SU-DHL-6 (cell line): ENCODE results near the gene CDK6.

ENCODE experiments used
- H2AFZ ChIP-seq: fragments of 200-600 bp; sonication (generic); 2 replicates; pipeline ENCODE4 v1.6.1; 2014; ENCODE audit warnings: low read depth, mild to moderate bottlenecking, moderate library complexity, mixed read lengths, antibody characterized with exemption, low read length; ENCODE audit not compliant: severe bottlenecking
- H3F3A ChIP-seq: fragments of 200-600 bp; shearing (Covaris generic); 2 replicates; pipeline ENCODE4 v1.6.0; 2016; ENCODE audit warnings: antibody characterized with exemption, mild to moderate bottlenecking; ENCODE audit not compliant: insufficient read depth
- H3K27ac ChIP-seq: fragments of 200-600 bp; sonication (generic); 2 replicates; pipeline ENCODE4 v1.5.1; 2016; ENCODE audit warnings: low read depth, mild to moderate bottlenecking, low read length, moderate library complexity, mixed read lengths
- H3K27me3 ChIP-seq: fragments of 200-600 bp; sonication (generic), shearing (Covaris generic); 2 replicates; pipeline ENCODE4 v1.6.0; 2014; ENCODE audit warnings: mild to moderate bottlenecking, low read length
- H3K36me3 ChIP-seq: fragments of 200-600 bp; sonication (generic); 2 replicates; pipeline ENCODE4 v1.6.1; 2014; ENCODE audit warnings: mild to moderate bottlenecking, low read length, mixed read lengths
- H3K4me2 ChIP-seq: fragments of 300-600, 200-600 bp; shearing (Covaris generic), sonication (generic); 2 replicates; pipeline ENCODE4 v1.6.0; 2014; ENCODE audit warnings: low read length, low read depth, mild to moderate bottlenecking; ENCODE audit not compliant: poor library complexity, severe bottlenecking
- H3K4me3 ChIP-seq: fragments of 200-600 bp; sonication (generic); 2 replicates; pipeline ENCODE4 v1.5.1; 2014; ENCODE audit warnings: antibody characterized with exemption, low read length, mild to moderate bottlenecking, mixed read lengths; ENCODE audit not compliant: insufficient read depth, poor library complexity, severe bottlenecking
- H3K79me2 ChIP-seq: fragments of 200-600 bp; sonication (generic); 2 replicates; pipeline ENCODE4 v1.6.1; 2014; ENCODE audit warnings: mild to moderate bottlenecking, low read length, moderate library complexity; ENCODE audit not compliant: insufficient read depth
- H3K9ac ChIP-seq: fragments of 200-600 bp; sonication (generic); 2 replicates; pipeline ENCODE4 v1.7.0; 2014; ENCODE audit warnings: mild to moderate bottlenecking, low read length
- H3K9me2 ChIP-seq: fragments of 200-600 bp; sonication (generic); replicated peaks from 2 replicates; pipeline ENCODE4 v1.6.1; 2014; ENCODE audit warnings: low read length; ENCODE audit not compliant: insufficient read depth
- H3K9me3 ChIP-seq: fragments of 200-600 bp; sonication (generic); 2 replicates; pipeline ENCODE4 v1.6.1; 2014; ENCODE audit warnings: low read length, mixed read lengths; ENCODE audit not compliant: insufficient read depth
- H4K20me1 ChIP-seq: fragments of 200-600 bp; sonication (generic); 2 replicates; pipeline ENCODE4 v1.6.1; 2014; ENCODE audit warnings: low read depth, mild to moderate bottlenecking, antibody characterized with exemption, low read length, moderate library complexity, mixed read lengths
- EZH2phosphoT487 ChIP-seq: fragments of 200-600 bp; sonication (generic), shearing (Covaris generic); conservative IDR thresholded peaks from 2 replicates; pipeline ENCODE4 v1.6.1; 2018; ENCODE audit warnings: mild to moderate bottlenecking, antibody characterized with exemption, low read length, moderate library complexity, mixed read lengths
- TF ChIP-seq, protein P1 (sequence below): fragments of 200-600 bp; sonication (generic); IDR thresholded peaks from one replicate; pipeline ENCODE4 v1.5.1; 2017; ENCODE audit warnings: antibody characterized with exemption, mild to moderate bottlenecking, low read length, moderate library complexity; ENCODE audit not compliant: insufficient read depth, poor library complexity, severe bottlenecking

The CDK6 gene

DNA sequence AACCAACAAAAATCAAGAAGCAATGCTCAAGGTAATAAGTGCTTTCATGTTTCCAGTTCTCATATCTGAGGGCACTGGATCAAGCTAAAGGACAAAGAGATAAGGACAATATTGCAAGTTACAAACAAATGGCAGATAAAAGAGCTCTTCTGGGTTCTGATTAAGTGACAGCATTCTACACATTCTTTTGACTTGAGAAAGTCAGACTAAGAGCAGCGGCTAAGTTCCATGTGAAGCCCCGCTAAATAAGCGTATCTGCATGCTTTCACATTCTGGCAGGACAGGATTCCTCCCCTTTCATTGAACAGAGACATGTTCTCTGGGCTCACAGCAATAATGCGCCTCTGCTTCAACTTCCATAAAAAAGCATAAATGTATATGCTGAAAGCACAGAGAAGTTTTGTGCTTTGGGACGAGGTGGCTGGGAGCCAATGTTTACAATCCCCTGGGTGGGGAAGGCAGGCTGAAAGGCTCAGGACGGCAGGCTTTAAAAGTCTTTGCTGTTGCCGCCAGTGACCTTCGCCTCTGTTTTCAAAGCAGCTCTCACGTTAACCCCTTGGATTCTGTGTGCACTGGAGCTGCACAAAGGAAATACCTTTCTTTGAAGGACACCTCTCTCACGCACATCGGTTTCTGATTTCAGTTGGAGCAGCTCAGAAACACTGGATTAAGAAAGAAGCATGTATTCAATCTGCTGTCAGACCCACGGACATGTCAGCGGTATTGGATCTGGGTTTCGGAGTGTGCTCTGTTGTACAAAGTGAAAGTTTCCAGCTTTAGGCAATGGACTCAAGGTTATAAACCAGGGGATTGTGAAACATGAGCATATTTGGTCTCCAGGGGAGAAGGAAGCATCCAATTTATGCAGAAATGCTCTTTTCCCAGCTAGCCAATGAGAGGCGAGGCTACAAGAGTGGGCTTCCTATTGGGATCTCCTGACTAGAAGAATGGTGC lies 140.8 kb downstream of the CDK6 start:
- no peaks in the 10 kb centered on the region for H3K9me3 ChIP-seq
- H4K20me1 ChIP-seq: no peaks in the 10 kb centered on the region
- H3K4me2 ChIP-seq: no peak overlapping the region
- H3K36me3 ChIP-seq: no peaks in the 10 kb centered on the region
- H3K9ac ChIP-seq: no peak overlapping the region
- H3K27me3 ChIP-seq: no peaks in the 10 kb centered on the region
- no peak overlapping the region for H3K27ac ChIP-seq
- H3K4me3 ChIP-seq: no peak overlapping the region
- no peaks in the 10 kb centered on the region for H3K79me2 ChIP-seq
- H2AFZ ChIP-seq: no peak overlapping the region
- H3K9me2 ChIP-seq: no peaks in the 10 kb centered on the region
- no peak for TF ChIP-seq EZH2phosphoT487
- TF ChIP-seq, protein P1, sequence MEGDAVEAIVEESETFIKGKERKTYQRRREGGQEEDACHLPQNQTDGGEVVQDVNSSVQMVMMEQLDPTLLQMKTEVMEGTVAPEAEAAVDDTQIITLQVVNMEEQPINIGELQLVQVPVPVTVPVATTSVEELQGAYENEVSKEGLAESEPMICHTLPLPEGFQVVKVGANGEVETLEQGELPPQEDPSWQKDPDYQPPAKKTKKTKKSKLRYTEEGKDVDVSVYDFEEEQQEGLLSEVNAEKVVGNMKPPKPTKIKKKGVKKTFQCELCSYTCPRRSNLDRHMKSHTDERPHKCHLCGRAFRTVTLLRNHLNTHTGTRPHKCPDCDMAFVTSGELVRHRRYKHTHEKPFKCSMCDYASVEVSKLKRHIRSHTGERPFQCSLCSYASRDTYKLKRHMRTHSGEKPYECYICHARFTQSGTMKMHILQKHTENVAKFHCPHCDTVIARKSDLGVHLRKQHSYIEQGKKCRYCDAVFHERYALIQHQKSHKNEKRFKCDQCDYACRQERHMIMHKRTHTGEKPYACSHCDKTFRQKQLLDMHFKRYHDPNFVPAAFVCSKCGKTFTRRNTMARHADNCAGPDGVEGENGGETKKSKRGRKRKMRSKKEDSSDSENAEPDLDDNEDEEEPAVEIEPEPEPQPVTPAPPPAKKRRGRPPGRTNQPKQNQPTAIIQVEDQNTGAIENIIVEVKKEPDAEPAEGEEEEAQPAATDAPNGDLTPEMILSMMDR: no peak
- no peaks in the 10 kb centered on the region for H3F3A ChIP-seq

DNA sequence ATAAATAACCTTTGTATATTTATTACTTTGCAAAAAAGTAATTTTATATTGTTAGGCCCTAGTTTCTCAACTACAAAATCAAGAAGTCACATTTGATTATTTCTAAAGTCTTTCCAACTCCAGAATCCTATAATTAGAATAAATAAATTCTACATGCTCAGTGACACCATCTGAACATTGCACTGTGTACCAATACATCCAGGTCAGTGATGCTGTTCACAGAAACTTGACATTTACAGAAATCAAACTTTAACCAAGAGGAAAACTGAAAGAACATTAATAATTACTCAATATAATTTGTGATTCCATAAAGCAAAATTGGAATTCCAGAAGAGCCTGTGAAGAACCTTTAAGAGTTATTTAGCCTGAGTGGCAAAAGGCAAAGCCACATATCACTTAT lies 142.2 kb downstream of the CDK6 start:
- Histone ChIP-seq H3F3A (no peaks in the 10 kb centered on the region), H2AFZ (no peak overlapping the region), H3K4me2 (no peak overlapping the region), H4K20me1 (no peaks in the 10 kb centered on the region), H3K9me2 (no peaks in the 10 kb centered on the region), H3K79me2 (no peaks in the 10 kb centered on the region), H3K27me3 (no peaks in the 10 kb centered on the region), H3K27ac (no peak overlapping the region), H3K9ac (no peak overlapping the region), H3K9me3 (no peaks in the 10 kb centered on the region), H3K4me3 (no peak overlapping the region), H3K36me3 (no peaks in the 10 kb centered on the region)
- TF ChIP-seq, protein P1: no peak
- TF ChIP-seq EZH2phosphoT487: no peak

DNA sequence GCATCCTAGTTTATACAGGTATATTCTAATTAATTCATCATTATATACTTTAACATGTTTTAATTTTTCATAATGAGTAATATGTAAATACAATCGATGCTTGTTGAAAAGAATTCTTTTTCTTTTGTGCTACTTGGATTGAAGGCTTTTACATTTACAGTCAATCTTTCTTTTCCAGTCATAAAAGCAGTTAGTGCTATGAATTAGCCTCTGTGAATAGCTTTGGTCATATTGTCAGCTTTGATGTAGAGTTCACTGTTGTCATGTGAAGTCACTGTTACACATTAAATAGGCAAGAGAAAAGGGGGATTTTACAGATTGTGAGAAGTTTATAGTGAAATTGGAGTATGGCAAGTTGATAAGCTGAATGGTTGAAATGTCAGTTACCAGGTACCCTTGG lies 142.9 kb downstream of the CDK6 start:
- Histone ChIP-seq H4K20me1 (no peaks in the 10 kb centered on the region), H3K9me2 (no peaks in the 10 kb centered on the region), H3K36me3 (no peaks in the 10 kb centered on the region), H3K9me3 (no peaks in the 10 kb centered on the region), H3K27me3 (no peaks in the 10 kb centered on the region), H3K27ac (no peak overlapping the region), H3K79me2 (no peaks in the 10 kb centered on the region), H2AFZ (no peak overlapping the region), H3K4me3 (no peak overlapping the region), H3F3A (no peaks in the 10 kb centered on the region), H3K4me2 (no peak overlapping the region), H3K9ac (no peak overlapping the region)
- TF ChIP-seq, protein P1: no peak
- TF ChIP-seq EZH2phosphoT487: no peak
